ACC112 (cell line): ENCODE data around the gene THAP8.

ENCODE experiments used
- H2AFZ ChIP-seq: fragments of 200-600 bp; sonication (generic); one replicate; pipeline ENCODE4 v1.6.0; 2017; ENCODE audit warnings: antibody characterized with exemption, low read length; ENCODE audit not compliant: unreplicated experiment
- H3K27ac ChIP-seq: fragments of 200-600 bp; sonication (generic); 2 replicates; pipeline ENCODE4 v1.5.1; 2014; ENCODE audit warnings: low read depth, mild to moderate bottlenecking, antibody characterized with exemption, low read length, moderate library complexity
- H3K27me3 ChIP-seq: fragments of 200-600 bp; sonication (generic); 2 replicates; pipeline ENCODE4 v1.6.1; 2014; ENCODE audit warnings: mild to moderate bottlenecking, antibody characterized with exemption, low read length, moderate library complexity, mixed read lengths; ENCODE audit not compliant: insufficient read depth
- H3K36me3 ChIP-seq: fragments of 200-600 bp; sonication (generic); 2 replicates; pipeline ENCODE4 v1.6.1; 2016; ENCODE audit warnings: mild to moderate bottlenecking, antibody characterized with exemption, low read length, moderate library complexity, mixed read lengths; ENCODE audit not compliant: insufficient read depth
- H3K4me1 ChIP-seq: fragments of 200-600 bp; sonication (generic); one replicate; pipeline ENCODE4 v1.6.1; 2016; ENCODE audit warnings: low read length, mixed read lengths; ENCODE audit not compliant: insufficient read depth, unreplicated experiment, control insufficient read depth
- H3K4me3 ChIP-seq: fragments of 200-600 bp; sonication (generic); 2 replicates; pipeline ENCODE4 v1.5.1; 2014; ENCODE audit warnings: mild to moderate bottlenecking, low read depth, low read length
- H3K79me2 ChIP-seq: fragments of 200-600 bp; sonication (generic); one replicate; pipeline ENCODE4 v1.6.0; 2016; ENCODE audit warnings: low read length; ENCODE audit not compliant: control insufficient read depth, unreplicated experiment, insufficient read depth

The THAP8 gene

DNA sequence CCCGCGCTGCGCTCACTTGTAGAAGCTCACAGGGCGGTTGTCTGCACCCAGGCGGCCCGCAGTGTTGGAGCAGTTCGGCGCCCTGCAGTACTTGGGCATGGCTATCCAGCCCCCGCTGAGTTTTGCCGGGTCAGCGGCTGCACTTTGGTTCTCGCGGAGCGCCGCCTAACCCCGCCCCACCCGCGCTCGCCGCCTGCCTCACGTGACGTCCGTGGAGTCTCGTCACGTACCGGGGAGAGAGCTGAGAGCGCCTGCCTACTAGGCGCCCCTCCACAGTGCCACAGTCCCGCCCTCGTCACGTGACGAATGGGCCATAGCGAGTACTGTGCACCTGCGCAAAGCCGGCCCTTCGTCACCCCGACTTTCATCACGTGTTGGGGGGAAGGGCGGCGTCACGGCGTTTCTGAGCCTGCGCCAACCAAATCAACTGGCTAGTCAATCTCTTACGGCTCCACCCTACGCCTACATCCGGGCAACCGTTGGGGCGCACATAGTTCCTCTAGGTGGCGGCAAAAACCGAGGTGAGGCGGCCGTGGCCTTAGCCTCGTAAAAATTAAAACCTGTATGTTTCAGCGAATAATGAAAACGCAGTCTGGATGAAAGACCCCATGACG, at the start of gene THAP8:
Gene THAP8, minus strand, starts transcription at position 167 of the 614 bp plus-strand sequence. Its CDS starts 68 bp downstream, at position 99.
- Histone ChIP-seq H3K27ac (peak within 1 kb of the TSS; percentile 94), H3K4me3 (peak within 1 kb of the TSS; percentile 95), H3K36me3 (no peaks in the 10 kb centered on the region), H3K79me2 (peaks cover 17% of the 10 kb centered on the region), H2AFZ (peak within 1 kb of the TSS; percentile 92), H3K4me1 (peaks cover 10% of the 10 kb centered on the region), H3K27me3 (no peaks in the 10 kb centered on the region)

DNA sequence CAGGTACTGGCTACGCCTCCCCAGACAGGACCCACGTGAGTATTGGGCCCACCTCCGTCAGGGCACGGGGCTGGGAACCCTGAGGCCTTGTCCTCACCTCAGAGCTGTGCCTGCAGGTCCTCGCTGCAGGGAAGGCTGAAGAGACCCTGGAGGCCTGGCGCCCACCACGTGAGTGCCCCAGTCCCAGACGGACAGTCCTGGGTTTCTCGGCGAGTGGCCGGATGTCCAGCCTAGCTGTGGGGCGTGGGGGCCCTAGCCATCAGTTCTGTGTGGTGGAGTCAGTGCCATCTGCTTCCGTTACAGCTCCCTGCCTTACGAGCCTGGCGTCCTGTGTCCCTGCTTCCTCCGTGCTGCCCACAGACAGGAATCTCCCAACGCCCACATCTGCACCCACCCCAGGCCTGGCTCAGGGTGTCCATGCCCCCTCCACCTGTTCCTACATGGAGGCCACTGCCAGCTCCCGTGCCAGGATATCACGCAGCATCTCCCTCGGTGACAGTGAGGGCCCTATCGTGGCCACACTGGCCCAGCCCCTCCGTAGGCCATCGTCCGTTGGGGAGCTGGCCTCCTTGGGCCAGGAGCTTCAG, 49.0 kb upstream of the THAP8 start:
- H3K36me3 ChIP-seq: no peaks in the 10 kb centered on the region

GRCh38 chr19:36101550-36102327, 47.7 kb upstream of the THAP8 start:
- Histone ChIP-seq H3K27ac (no peak overlapping the region), H3K79me2 (no peaks in the 10 kb centered on the region), H3K27me3 (no peaks in the 10 kb centered on the region), H3K36me3 (no peaks in the 10 kb centered on the region), H3K4me1 (no peaks in the 10 kb centered on the region), H2AFZ (no peak overlapping the region), H3K4me3 (no peak overlapping the region)

More for the DNA sequence above, 49.0 kb upstream of the THAP8 start:
- no peak overlapping the region for H2AFZ ChIP-seq
- no peak overlapping the region for H3K4me3 ChIP-seq
- H3K27me3 ChIP-seq: no peaks in the 10 kb centered on the region
- H3K79me2 ChIP-seq: no peaks in the 10 kb centered on the region
- no peaks in the 10 kb centered on the region for H3K4me1 ChIP-seq
- no peak overlapping the region for H3K27ac ChIP-seq

- no peaks in the 10 kb centered on the region for H3K4me1 ChIP-seq
- no peaks in the 10 kb centered on the region for H3K36me3 ChIP-seq
- no peaks in the 10 kb centered on the region for H3K79me2 ChIP-seq
- H3K4me3 ChIP-seq: no peak overlapping the region
- H3K27me3 ChIP-seq: no peaks in the 10 kb centered on the region
- H2AFZ ChIP-seq: no peak overlapping the region
- H3K27ac ChIP-seq: no peak overlapping the region
Observed at GRCh38 chr19:36100476-36100875, 46.4 kb upstream of the THAP8 start.

GRCh38 chr19:36099166-36099785, 45.2 kb upstream of the THAP8 start:
- Histone ChIP-seq H3K27ac (no peak overlapping the region), H3K79me2 (no peaks in the 10 kb centered on the region), H3K4me1 (no peaks in the 10 kb centered on the region), H3K4me3 (no peak overlapping the region), H3K27me3 (no peaks in the 10 kb centered on the region), H3K36me3 (no peaks in the 10 kb centered on the region), H2AFZ (no peak overlapping the region)

GRCh38 chr19:36097036-36097435, 43.0 kb upstream of the THAP8 start:
- Histone ChIP-seq H3K27me3 (no peaks in the 10 kb centered on the region), H3K27ac (no peak overlapping the region), H3K4me3 (no peak overlapping the region), H3K79me2 (no peaks in the 10 kb centered on the region), H3K4me1 (no peaks in the 10 kb centered on the region), H2AFZ (no peak overlapping the region), H3K36me3 (no peaks in the 10 kb centered on the region)

- H3K79me2 ChIP-seq: no peaks in the 10 kb centered on the region
- no peak overlapping the region for H3K4me3 ChIP-seq
- H2AFZ ChIP-seq: no peak overlapping the region
- H3K4me1 ChIP-seq: no peaks in the 10 kb centered on the region
- no peaks in the 10 kb centered on the region for H3K27me3 ChIP-seq
- H3K36me3 ChIP-seq: no peaks in the 10 kb centered on the region
- no peak overlapping the region for H3K27ac ChIP-seq
Observed at GRCh38 chr19:36093687-36094086, 39.6 kb upstream of the THAP8 start.

DNA sequence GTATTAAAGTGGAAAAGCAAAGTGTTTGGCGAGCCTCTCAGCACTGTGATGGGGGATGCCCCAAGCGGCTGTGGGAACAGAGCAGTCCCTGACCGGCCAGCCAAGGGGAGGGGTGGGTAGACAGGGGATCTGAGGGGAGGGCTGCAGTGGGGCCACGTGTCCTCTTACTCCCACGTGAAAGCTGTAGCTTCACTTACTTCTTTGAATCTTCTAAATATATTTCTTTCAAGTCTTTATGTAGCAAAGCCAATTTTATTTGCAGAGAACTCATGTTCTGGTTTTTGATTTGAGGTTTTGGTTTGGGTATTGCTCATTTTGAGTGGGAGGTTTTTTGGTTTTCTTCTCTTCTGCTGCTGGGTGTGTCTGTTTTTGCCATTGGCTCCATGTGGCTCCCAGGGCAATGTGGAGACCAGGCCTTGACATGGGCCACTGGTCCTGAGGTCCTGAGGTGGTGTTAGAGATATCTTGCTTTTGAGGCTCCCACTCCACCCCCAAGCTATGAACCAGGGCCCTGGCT, 39.1 kb upstream of the THAP8 start:
- no peaks in the 10 kb centered on the region for H3K4me1 ChIP-seq
- no peak overlapping the region for H3K4me3 ChIP-seq
- H3K36me3 ChIP-seq: no peaks in the 10 kb centered on the region
- H2AFZ ChIP-seq: no peak overlapping the region
- H3K27ac ChIP-seq: no peak overlapping the region
- H3K79me2 ChIP-seq: no peaks in the 10 kb centered on the region
- no peaks in the 10 kb centered on the region for H3K27me3 ChIP-seq

- Histone ChIP-seq H3K27ac (no peak overlapping the region), H3K4me3 (no peak overlapping the region), H3K27me3 (no peaks in the 10 kb centered on the region), H3K36me3 (no peaks in the 10 kb centered on the region), H2AFZ (no peak overlapping the region), H3K79me2 (no peaks in the 10 kb centered on the region), H3K4me1 (no peaks in the 10 kb centered on the region)
Observed at GRCh38 chr19:36092566-36092965, 38.5 kb upstream of the THAP8 start.

DNA sequence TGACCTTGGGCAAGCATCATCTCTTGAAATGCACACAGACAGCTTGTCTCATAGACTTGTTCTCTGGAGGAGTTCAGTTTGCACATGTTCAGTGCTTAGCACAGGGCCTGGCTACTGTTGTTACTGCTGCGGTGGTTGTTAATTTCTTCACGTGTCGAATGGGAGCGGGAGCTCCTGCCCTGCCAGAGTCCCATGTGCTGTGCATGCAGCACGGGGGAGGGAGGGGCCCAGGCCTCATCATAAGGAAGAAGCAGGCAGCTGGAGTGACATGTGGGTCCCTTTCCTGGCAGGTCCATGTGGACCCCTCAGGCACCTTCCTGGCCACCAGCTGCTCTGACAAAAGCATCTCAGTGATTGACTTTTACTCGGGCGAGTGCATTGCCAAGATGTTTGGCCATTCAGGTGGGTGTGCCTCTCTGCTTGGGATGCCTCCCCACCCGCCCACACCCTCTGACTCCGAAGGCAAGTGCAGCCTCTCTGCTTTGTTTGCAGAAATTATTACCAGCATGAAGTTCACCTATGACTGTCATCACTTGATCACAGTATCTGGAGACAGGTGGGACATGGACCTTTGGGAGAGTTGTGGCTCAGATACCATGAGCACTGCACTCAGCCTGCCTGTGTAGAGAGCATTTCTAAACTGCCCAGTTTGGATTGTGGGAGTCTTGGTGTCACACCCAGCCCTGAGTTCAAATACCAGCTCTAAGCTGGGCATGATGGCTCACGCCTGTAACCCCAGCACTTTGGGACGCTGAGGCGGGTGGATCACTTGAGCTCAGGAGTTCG, 37.0 kb upstream of the THAP8 start:
- no peaks in the 10 kb centered on the region for H3K27me3 ChIP-seq
- no peak overlapping the region for H3K27ac ChIP-seq
- no peaks in the 10 kb centered on the region for H3K79me2 ChIP-seq
- H3K4me3 ChIP-seq: no peak overlapping the region
- H2AFZ ChIP-seq: no peak overlapping the region
- no peaks in the 10 kb centered on the region for H3K4me1 ChIP-seq
- no peaks in the 10 kb centered on the region for H3K36me3 ChIP-seq
